Heart left ventricle (tissue), 16 donors: ENCODE data around the gene NAALADL1. TPM values are rescaled to one million over a fixed set of nuclear protein-coding genes. Genes with fewer than 3 reads are reported as not detected.

Experiments used
- ATAC-seq, 4 donors: fragments of 200-7000 bp; cut with Tn5 transposase; one replicate each; pipeline ENCODE4 v1.9.1; 2020 to 2022; ENCODE audit warnings: moderate library complexity in 4 of 4, mild to moderate bottlenecking in 3 of 4, moderate number of reproducible peaks in 1 of 4
- DNase-seq, 5 donors: peaks; one replicate each; pipeline ENCODE4 v3.0.0-alpha.2; 2020
- H3K27ac ChIP-seq, 12 donors: fragments of 200-600 bp; sonication (generic) in 4 of 12; one replicate each; pipeline versions ENCODE4 v1.5.0 to v1.8.0; 2016 to 2022; ENCODE audit warnings: mild to moderate bottlenecking in 2 of 12
- H3K27me3 ChIP-seq, 9 donors: fragments of 200-600 bp; sonication (generic) in 2 of 9; one replicate each; pipeline versions ENCODE4 v1.5.1 to v1.8.0; 2016 to 2022; ENCODE audit warnings: mild to moderate bottlenecking in 3 of 9
- H3K36me3 ChIP-seq, 9 donors: fragments of 200-600 bp; sonication (generic) in 2 of 9; one replicate each; pipeline versions ENCODE4 v1.5.0 to v1.8.0; 2018 to 2022; ENCODE audit warnings: mild to moderate bottlenecking in 2 of 9
- H3K4me1 ChIP-seq, 12 donors: fragments of 200-600 bp; sonication (generic) in 4 of 12; one replicate each; pipeline versions ENCODE4 v1.5.0 to v1.8.0; 2016 to 2022; ENCODE audit warnings: mild to moderate bottlenecking in 3 of 12
- H3K4me3 ChIP-seq, 12 donors: fragments of 200-600 bp; sonication (generic) in 4 of 12; one replicate each; pipeline versions ENCODE4 v1.5.0 to v1.8.0; 2017 to 2022; ENCODE audit warnings: mild to moderate bottlenecking in 9 of 12, moderate library complexity in 4 of 12
- H3K9me3 ChIP-seq, 12 donors: fragments of 200-600 bp; sonication (generic) in 4 of 12; one replicate each; pipeline versions ENCODE4 v1.5.0 to v1.8.0; 2016 to 2022; ENCODE audit warnings: mild to moderate bottlenecking in 1 of 12
- CTCF ChIP-seq, 12 donors: fragments of 200-600 bp; sonication (generic) in 4 of 12; IDR thresholded peaks; one replicate each; pipeline versions ENCODE4 v1.5.0 to v1.8.0; 2018 to 2022; ENCODE audit warnings: antibody characterized with exemption in 12 of 12, mild to moderate bottlenecking in 5 of 12
- POLR2A ChIP-seq, 2 donors: fragments of 450-650 bp; IDR thresholded peaks; one replicate each; pipeline ENCODE4 v1.6.1; 2017; ENCODE audit warnings: antibody characterized with exemption in 2 of 2, mild to moderate bottlenecking in 2 of 2, moderate library complexity in 2 of 2
- WGBS, 4 donors: extraction: QIAGEN DNeasy Blood & Tissue Kit in 2 of 4; methylation state at CpG; one replicate each; pipeline versions ENCODE4 v1.1.5 to v1.1.7; 2013 to 2018; 5-methylcytosine and 5-hydroxymethylcytosine counted together
- intact Hi-C, 10 donors: fragments of 100-400 bp; cut with DNase I; formaldehyde crosslinking; loops; one replicate each; pipeline versions ENCODE4 v1.11.1 to v1.14.2; 2022
- polyA plus RNA-seq, 2 donors: library from polyadenylated mRNA; stranded (reverse); fragments of 200-250 nt; gene quantifications; one replicate each; pipeline ENCODE4 v1.2.3, GENCODE V29; 2013
- total RNA-seq, 9 donors: library from RNA; depleted of rRNA in 2 of 9; stranded (reverse); fragments of >200 nt in 2 of 9; fragmentation: NEBNext Ultra II Directional in 3 of 9; extraction: Animal tissue kit (Norgen Biotek cat#: 25700) in 3 of 9; gene quantifications; one replicate each; pipeline versions ENCODE4 v1.1.0 to v1.2.4, GENCODE V29; 2016 to 2023
- donor health status: ischemic (EF 13 %, LVEDD 7.1; RV severe dilation, severe dysfunction).
- donor health status: healthy with polysubstance abuse.
- donor health status: DM: no; HTN: yes; CAD: no.
- donor health status: DM: no; HTN: no; CAD: no.
- donor health status: ischemic (EF 25% LVEDD 6.9; RV normal size, moderate dysfunction).
- donor health status: ischemic (EF 25% LVEDD 5.7; RV mildly dilated, moderate dysfunction).
- donor health status: healthy.
- donor health status: DM: yes; HTN: yes; CAD: no.
- donor health status: ischemic (EF 35%, LVEDD 5.7; RV mildly dilated, moderate dysfunction).
- donor health status: nonischemic (EF 11% LVEDD 7.7; RV severe dilation, severe dysfunction).
- donor health status: DM: yes; HTN: yes; CAD: no.
- donor health status: PGD.
- donor health status: ischemic (EF 29% LVEDD 5.4; RV normal size, mild dysfunction).
- donor health status: nonischemic (EF 23%, LVEDD 6.1; RV moderate dilation, normal function).

The NAALADL1 gene
- total and polyA plus RNA-seq, 11 donors = 2.6 to 7.4 (median 3.4) TPM

- H3K27ac ChIP-seq = no peak overlapping the region
- TF ChIP-seq POLR2A (IDR thresholded peaks at IDR 0.05) (no peak), CTCF (IDR thresholded peaks at IDR 0.05) (no peak)
- intact Hi-C loops = no loop called here
- WGBS, 4 donors = 60 to 71% (median 70%) methylated on average over 9 of the region's 9 CpGs
- H3K4me3 ChIP-seq = no peak overlapping the region
- no peaks in the 10 kb centered on the region for H3K36me3 ChIP-seq
- ATAC-seq = no peak
- H3K9me3 ChIP-seq = no peaks in the 10 kb centered on the region
- no peaks in the 10 kb centered on the region for H3K27me3 ChIP-seq
- H3K4me1 ChIP-seq = no peaks in the 10 kb centered on the region
- DNase-seq = no peak
These were observed 10.9 kb upstream of the NAALADL1 start for GRCh38 chr11:65069217-65069616.

DNA sequence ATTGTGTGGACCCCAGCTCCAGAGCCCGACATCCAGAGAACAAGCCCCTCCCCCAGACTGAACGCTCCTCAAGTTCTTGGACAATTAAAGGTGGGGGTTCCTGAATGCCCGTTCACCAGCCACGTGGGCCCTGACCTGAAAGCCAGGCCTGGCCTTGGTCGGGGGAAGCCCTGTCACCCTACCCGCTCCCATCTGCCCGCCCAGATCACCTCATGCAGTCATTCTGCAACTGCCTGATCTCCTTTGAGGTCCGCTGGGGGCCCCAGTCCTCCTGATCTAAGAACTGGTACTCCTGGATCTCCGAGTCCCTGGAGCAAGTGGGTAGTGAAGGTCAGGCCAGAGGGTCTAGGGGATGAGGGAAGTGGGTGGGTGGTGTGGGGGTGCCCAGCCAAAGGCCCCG is 9.1 kb upstream of the NAALADL1 start:
- Histone ChIP-seq H3K4me1 (no peaks in the 10 kb centered on the region), H3K27me3 (no peaks in the 10 kb centered on the region), H3K9me3 (no peaks in the 10 kb centered on the region), H3K36me3 (no peaks in the 10 kb centered on the region), H3K4me3 (no peak overlapping the region), H3K27ac (no peak overlapping the region)
- DNase-seq (no peak), ATAC-seq (no peak)
- TF ChIP-seq POLR2A (IDR thresholded peaks at IDR 0.05) = no peak
- TF ChIP-seq CTCF (IDR thresholded peaks at IDR 0.05) = no peak
- intact Hi-C loops = no loop called here
- WGBS, 4 donors = 78 to 89% (median 84%) methylated on average over 10 of the region's 10 CpGs

GRCh38 chr11:65066805-65067291 is 8.5 kb upstream of the NAALADL1 start:
- Histone ChIP-seq H3K36me3 (no peaks in the 10 kb centered on the region), H3K27ac (no peak overlapping the region), H3K27me3 (no peaks in the 10 kb centered on the region), H3K4me3 (no peak overlapping the region), H3K9me3 (no peaks in the 10 kb centered on the region), H3K4me1 (no peaks in the 10 kb centered on the region)
- intact Hi-C loops = no loop called here
- DNase-seq = no peak
- WGBS, 4 donors = 69 to 86% (median 83%) methylated on average over 3 to 4 of the region's 4 CpGs
- no peak for ATAC-seq
- TF ChIP-seq CTCF (IDR thresholded peaks at IDR 0.05) = no peak
- TF ChIP-seq POLR2A (IDR thresholded peaks at IDR 0.05) = no peak

DNA sequence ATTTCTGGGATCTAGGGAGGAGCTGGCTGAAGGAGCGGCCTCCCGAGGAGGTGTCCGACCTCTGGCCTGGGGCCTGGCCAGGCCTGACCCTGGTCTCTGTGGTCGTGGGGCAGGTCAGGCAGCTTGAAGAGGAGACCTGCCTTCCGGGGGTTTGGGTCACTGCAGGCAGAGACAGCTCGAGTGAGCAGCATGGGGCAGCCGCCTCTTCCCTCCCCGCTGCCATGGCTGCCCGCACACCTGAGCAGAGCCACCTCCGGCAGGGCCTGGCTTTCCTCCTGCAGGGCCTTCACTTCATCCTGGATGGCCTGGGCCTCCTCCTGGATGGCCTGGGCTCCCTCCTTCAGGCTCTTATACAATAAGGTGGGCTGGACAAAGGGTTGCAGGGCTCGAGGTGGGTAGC is 8.0 kb upstream of the NAALADL1 start:
- Histone ChIP-seq H3K27me3 (no peaks in the 10 kb centered on the region), H3K27ac (no peak overlapping the region), H3K9me3 (no peaks in the 10 kb centered on the region), H3K4me1 (no peaks in the 10 kb centered on the region), H3K4me3 (no peak overlapping the region), H3K36me3 (no peaks in the 10 kb centered on the region)
- 72 to 84% (median 74%) methylated on average over 2 to 11 of the region's 11 CpGs for WGBS, 4 donors
- DNase-seq (no peak), ATAC-seq (no peak)
- TF ChIP-seq POLR2A (IDR thresholded peaks at IDR 0.05) (no peak), CTCF (IDR thresholded peaks at IDR 0.05) (no peak)
- intact Hi-C loops = no loop called here
